IPS-18a (cell line): ENCODE data around the gene DIAPH1.
"Not testable (repeated sequence)": the region's sequence is repeated elsewhere in the genome, so short reads cannot be mapped to it uniquely, and the experiment has no call there.

ENCODE experiments used
- H3K27ac ChIP-seq: one replicate; pipeline ENCODE4 v1.5.1; 2013; ENCODE audit warnings: low read length
- H3K27me3 ChIP-seq: one replicate; pipeline ENCODE4 v1.6.1; 2013; ENCODE audit warnings: mild to moderate bottlenecking, low read length; ENCODE audit not compliant: control insufficient read depth, insufficient read depth
- H3K36me3 ChIP-seq: one replicate; pipeline ENCODE4 v1.6.1; 2013; ENCODE audit warnings: low read depth, low read length; ENCODE audit not compliant: control insufficient read depth
- H3K4me1 ChIP-seq: one replicate; pipeline ENCODE4 v1.6.1; 2013; ENCODE audit warnings: low read depth, low read length; ENCODE audit not compliant: control insufficient read depth
- H3K4me3 ChIP-seq: one replicate; pipeline ENCODE4 v1.5.1; 2013; ENCODE audit warnings: low read length
- H3K9ac ChIP-seq: one replicate; pipeline ENCODE4 v1.6.1; 2013; ENCODE audit warnings: mild to moderate bottlenecking, low read length, moderate library complexity
- H3K9me3 ChIP-seq: one replicate; pipeline ENCODE4 v1.6.1; 2013; ENCODE audit warnings: low read depth, low read length; ENCODE audit not compliant: control insufficient read depth

The DIAPH1 gene

DNA sequence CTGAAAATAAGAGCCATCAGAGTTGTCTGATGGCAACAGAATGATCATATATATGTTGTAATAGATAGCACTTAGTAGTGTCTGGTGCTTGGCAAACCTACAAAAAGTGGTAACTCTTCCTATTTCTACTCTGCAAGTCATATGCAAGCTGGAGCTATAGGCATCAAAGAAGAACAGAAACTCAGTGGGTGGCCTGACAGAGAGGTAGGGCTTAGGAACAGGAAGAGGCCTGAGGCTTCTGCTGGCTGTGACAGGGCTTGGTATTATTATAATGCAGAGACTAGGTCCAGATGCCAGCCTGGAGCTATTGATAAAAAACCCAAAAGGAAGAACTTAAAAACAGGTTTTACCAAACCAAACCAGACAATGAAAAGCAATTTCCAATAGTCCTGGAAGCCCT lies 4.4 kb upstream of the DIAPH1 start:
- Histone ChIP-seq H3K9ac (no peak overlapping the region), H3K4me3 (no peak overlapping the region), H3K9me3 (no peaks in the 10 kb centered on the region), H3K36me3 (peaks cover 47% of the 10 kb centered on the region), H3K27me3 (no peaks in the 10 kb centered on the region), H3K27ac (no peak overlapping the region), H3K4me1 (peaks cover 4% of the 10 kb centered on the region)

DNA sequence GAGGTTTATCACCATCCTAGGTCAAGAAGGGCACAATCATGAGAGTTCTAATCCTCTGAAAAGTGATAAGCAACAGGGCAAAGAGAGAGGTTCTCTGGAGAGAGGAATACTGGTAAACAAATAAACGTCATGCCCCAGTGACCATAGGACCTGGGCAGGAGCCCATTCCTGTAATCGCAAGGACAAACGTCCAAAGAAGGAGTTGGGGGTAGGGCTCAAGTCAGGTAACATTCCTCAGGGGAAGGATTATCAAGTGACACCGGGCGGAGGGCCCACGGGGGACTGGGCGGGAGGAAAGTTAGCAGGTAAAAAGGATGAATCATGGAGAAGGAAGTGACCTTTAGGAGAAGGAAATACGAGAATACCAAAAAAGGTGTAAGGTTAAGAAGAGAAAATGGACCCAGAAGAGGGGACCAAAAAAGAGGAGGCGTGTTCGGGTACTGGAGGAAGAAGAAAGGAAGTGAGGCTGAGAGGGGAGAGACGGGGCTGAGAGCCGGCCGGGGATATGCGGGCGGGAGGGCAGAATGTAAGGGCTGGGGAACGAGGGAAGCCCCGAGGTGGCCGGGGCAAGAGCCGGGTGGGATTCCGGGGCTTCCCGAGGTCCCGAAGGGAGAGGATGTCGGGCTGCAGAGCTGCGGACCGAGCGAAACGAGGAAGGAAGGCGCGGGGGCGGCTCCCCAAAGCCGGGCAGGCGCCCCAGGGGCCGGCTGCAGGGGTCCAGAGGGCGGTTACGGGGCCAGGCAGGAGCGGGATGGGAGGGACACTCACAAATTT lies 583 bp downstream of the DIAPH1 start:
- no peaks in the 10 kb centered on the region for H3K27me3 ChIP-seq
- peaks cover 19% of the 10 kb centered on the region for H3K4me1 ChIP-seq

DNA sequence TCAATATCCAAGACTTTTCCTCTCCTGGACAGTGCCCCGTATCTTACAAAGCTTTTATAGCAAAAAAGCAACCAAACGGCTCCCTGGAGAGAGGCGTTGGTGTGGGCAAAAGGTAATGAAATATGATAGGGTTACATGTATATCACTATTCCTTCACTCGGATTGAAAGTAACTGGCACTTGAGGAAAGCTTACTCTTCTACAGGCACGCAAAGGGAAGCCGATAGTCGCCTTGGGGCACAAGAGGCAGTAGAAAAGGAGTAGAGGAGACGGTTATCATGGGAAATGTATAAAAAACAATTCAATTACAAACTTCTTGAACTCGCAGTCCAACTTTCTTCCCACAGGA lies 1.1 kb downstream of the DIAPH1 start:
- no peak overlapping the region for H3K27ac ChIP-seq
- H3K4me1 ChIP-seq = peaks cover 19% of the 10 kb centered on the region
- H3K9ac ChIP-seq = peak overlapping the region; percentile 90

More for the DNA sequence above, 583 bp downstream of the DIAPH1 start:
- Histone ChIP-seq H3K9ac (peak overlapping the region; percentile 90), H3K27ac (peak overlapping the region; percentile 11), H3K9me3 (no peaks in the 10 kb centered on the region), H3K36me3 (peaks cover 21% of the 10 kb centered on the region), H3K4me3 (peak overlapping the region; percentile 79)

DNA sequence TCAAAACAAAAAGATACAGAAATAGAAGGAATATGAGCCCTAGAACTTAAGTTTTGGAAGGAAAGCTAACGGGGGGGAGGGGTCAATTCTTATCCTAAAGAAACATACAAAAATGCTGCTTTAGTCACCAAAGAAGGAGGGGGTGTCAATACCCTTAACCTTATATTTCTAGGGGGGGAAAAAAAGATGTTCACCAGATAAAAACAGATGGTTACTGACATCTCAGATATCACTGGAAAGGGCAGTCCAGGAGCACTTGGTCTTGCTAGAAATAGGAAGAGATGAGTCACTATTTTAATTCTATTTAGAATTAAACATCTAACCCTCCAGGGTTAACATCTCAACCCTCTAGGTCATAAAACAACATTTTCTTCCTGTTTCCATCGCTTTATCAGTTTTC lies 1.7 kb downstream of the DIAPH1 start:
- Histone ChIP-seq H3K9ac (peak overlapping the region; percentile 90), H3K4me1 (peaks cover 19% of the 10 kb centered on the region), H3K27ac (no peak overlapping the region), H3K4me3 (peak overlapping the region; percentile 79), H3K9me3 (no peaks in the 10 kb centered on the region), H3K27me3 (no peaks in the 10 kb centered on the region), H3K36me3 (peaks cover 21% of the 10 kb centered on the region)

More for the DNA sequence above, 1.1 kb downstream of the DIAPH1 start:
- Histone ChIP-seq H3K36me3 (peaks cover 21% of the 10 kb centered on the region), H3K27me3 (no peaks in the 10 kb centered on the region), H3K9me3 (no peaks in the 10 kb centered on the region), H3K4me3 (peak overlapping the region; percentile 79)

DNA sequence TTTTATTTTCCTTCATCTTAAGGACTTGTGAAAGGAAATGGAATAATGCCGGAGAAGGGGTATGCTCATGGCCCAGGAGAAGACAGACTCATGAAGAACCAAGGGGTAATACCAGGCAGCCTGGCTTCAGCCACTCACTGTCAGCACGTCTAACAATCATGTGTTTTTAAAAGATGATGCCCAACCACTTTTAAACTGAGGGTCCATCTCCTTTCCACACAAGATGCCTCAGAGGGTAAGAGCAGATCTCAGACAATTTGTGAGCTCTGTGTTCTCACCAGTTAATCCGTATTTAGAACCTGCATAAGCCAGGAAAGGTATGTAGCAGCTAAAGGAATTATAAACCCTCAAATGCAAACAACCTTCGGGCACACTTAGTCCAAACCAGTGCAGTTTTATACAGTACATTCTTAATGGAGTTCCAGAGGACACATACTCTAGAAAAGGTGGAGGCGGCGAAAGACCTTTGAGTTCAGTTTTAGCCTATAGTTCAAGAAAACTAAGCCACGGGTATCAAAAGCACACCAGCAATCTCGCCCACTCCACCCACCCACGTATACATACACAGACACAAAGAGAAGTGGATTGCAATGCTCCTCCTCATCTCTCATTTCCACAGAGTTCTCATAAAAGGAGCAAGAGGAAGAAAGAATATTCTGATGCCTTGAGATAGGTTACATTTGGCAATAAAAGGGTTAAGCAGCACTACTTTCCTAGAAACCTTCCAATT lies 2.6 kb downstream of the DIAPH1 start:
- Histone ChIP-seq H3K4me3 (peak overlapping the region; percentile 21), H3K9ac (no peak overlapping the region), H3K36me3 (peaks cover 14% of the 10 kb centered on the region), H3K4me1 (peaks cover 19% of the 10 kb centered on the region), H3K27me3 (no peaks in the 10 kb centered on the region), H3K27ac (no peak overlapping the region), H3K9me3 (no peaks in the 10 kb centered on the region)

DNA sequence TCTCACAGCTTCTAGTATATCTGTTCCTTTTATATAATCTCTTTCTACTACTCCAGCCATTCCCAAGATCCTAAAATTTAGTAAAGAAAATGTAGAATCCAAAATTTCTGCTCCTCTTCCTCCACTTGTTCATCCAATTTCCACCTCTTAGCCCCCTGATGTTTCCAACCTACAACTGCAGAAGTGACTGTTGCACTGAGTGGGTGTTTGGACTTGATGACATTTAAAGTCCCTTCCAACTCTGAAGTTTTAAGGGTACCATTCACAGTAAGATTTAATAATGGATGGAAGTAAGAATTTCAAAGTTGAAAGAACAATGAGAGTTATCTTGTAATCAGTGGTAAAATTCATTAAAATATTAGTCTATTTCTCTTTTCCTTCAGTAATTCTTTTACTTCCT lies 5.5 kb downstream of the DIAPH1 start:
- Histone ChIP-seq H3K36me3 (peaks cover 2% of the 10 kb centered on the region), H3K9me3 (no peaks in the 10 kb centered on the region), H3K4me3 (no peak overlapping the region), H3K4me1 (peaks cover 19% of the 10 kb centered on the region), H3K27me3 (no peaks in the 10 kb centered on the region), H3K9ac (no peak overlapping the region), H3K27ac (no peak overlapping the region)

DNA sequence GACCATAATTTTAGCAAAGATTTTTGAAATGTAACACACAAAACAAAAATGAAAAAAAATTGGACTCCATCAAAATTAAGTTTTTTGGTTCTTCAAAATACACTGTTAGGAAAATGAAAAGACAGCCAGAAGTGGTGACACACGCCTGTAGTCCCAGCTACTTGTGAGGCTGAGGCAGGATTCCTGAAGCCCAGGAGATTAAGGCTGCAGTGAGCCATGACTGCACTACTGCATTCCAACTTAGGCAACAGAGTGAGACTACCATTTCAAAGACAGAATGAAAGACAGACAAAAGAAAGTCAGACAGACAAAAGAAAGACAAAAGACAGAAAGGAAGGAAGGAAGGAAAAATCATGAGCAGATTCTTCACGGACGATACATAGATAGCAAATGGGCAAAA lies 7.5 kb downstream of the DIAPH1 start:
- Histone ChIP-seq H3K9ac (no peak overlapping the region), H3K4me1 (peaks cover 7% of the 10 kb centered on the region), H3K36me3 (peaks cover 1% of the 10 kb centered on the region), H3K4me3 (no peak overlapping the region), H3K9me3 (no peaks in the 10 kb centered on the region), H3K27me3 (no peaks in the 10 kb centered on the region), H3K27ac (no peak overlapping the region)

DNA sequence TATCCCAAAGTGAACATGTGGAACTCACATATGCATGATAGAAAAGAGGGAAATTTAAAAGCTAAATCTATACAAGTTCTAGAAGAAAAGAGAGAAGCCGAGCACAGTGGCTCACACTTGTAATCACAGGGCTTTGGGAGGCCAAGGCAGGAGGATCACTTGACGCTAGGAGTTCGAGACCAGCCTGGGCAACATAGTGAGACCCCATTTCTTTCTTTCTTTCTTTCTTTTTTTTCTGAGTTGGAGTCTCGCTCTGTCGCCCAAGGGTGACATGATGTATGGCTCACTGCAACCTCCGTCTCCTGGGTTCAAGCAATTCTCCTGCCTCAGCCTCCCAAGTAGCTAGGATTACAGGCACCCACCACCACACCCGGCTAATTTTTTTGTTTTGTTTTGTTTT lies 8.9 kb downstream of the DIAPH1 start:
- H3K27me3 ChIP-seq, H3K9ac ChIP-seq, H3K9me3 ChIP-seq, H3K36me3 ChIP-seq, H3K4me3 ChIP-seq, H3K27ac ChIP-seq, H3K4me1 ChIP-seq: not testable (repeated sequence)

DNA sequence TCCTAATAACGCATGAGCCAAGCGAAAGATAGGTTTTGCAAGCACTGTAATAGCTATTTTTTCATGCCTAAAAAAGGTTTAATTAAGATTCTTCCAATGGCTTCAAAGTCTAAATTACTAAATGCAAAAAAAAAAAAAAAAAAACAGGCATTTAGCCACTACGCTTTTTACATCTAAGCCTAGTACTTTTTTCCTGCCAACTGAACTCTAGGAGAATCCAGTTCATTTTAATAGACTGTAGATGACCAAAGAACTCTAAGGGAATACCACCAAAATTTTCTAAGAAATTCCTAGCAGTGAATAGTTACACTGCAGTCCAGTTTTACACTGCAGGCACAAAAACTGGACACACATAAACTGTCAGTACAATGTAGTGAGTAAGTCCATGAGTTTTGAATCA lies 9.8 kb downstream of the DIAPH1 start:
- H3K4me1 ChIP-seq = peaks cover 3% of the 10 kb centered on the region
- no peak overlapping the region for H3K9ac ChIP-seq
- no peak overlapping the region for H3K27ac ChIP-seq
- no peaks in the 10 kb centered on the region for H3K9me3 ChIP-seq
- H3K36me3 ChIP-seq = no peaks in the 10 kb centered on the region
- H3K27me3 ChIP-seq = no peaks in the 10 kb centered on the region
- no peak overlapping the region for H3K4me3 ChIP-seq

DNA sequence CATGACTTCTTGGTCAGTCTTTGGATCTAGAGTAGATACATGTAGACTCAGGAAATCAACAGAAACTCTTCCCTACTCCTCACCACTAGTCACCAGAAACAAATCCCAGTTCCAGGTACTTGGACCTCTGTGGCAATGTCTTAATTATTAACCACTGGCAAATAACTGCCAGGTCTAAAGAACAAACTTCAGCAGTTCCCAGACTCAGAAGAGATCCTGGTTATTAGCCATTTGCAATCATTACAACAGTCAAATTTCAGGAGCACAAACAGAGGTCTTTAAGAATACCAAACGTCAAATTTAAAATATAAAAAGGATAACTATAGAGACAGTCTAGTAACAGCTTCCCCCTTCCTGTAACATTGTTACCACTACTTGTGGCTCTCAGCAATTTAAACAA lies 10.2 kb downstream of the DIAPH1 start:
- Histone ChIP-seq H3K27ac (no peak overlapping the region), H3K9ac (no peak overlapping the region), H3K27me3 (no peaks in the 10 kb centered on the region), H3K4me1 (no peaks in the 10 kb centered on the region), H3K4me3 (no peak overlapping the region), H3K36me3 (no peaks in the 10 kb centered on the region), H3K9me3 (no peaks in the 10 kb centered on the region)

DNA sequence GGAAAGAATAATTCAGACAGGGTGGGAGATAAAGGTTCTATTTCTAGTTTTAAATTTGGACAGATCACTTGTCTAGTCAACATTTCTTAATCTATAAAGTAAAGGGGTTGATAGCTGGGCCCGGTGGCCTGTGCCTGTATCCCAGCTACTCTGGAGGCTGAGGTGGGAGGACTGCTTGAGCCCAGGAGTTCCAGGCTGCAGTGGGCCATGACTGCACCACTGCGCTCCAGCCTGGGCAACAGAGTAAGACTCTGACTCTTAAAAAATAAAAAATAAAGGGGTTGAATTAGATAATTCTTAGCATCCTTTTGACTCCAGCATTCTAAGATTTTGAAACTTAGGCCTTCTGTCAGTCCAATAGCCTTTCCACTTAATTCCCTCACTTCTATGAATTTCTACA lies 10.8 kb downstream of the DIAPH1 start:
- H3K36me3 ChIP-seq = no peaks in the 10 kb centered on the region
- no peaks in the 10 kb centered on the region for H3K9me3 ChIP-seq
- no peaks in the 10 kb centered on the region for H3K27me3 ChIP-seq
- H3K27ac ChIP-seq = no peak overlapping the region
- H3K4me1 ChIP-seq = no peaks in the 10 kb centered on the region
- H3K9ac ChIP-seq = no peak overlapping the region
- no peak overlapping the region for H3K4me3 ChIP-seq
